GM18861 (cell line): ENCODE measurements around the gene DES.
A peak's percentile ranks its signal among the peaks of the same experiment; 100 is the strongest.
"Not testable (repeated sequence)": the region's sequence is repeated elsewhere in the genome, so short reads cannot be mapped to it uniquely, and the experiment has no call there.

Source experiments
- ATAC-seq: cut with Tn5 transposase; IDR thresholded peaks from one replicate; pipeline ENCODE4 v1.9.1; 2021; ENCODE audit not compliant: unreplicated experiment

Gene DES

GRCh38 chr2:219399716-219400478, 18.3 kb upstream of the DES start:
- ATAC-seq, result no peak

GRCh38 chr2:219400562-219400961, 17.6 kb upstream of the DES start:
- ATAC-seq, result no peak

- no peak for ATAC-seq
Observed at GRCh38 chr2:219401606-219402005, 16.6 kb upstream of the DES start.

- peak; percentile 76 for ATAC-seq
Observed at GRCh38 chr2:219402665-219403515, 15.3 kb upstream of the DES start.

GRCh38 chr2:219403861-219404260, 14.3 kb upstream of the DES start:
- no peak for ATAC-seq

GRCh38 chr2:219404291-219404910, 13.8 kb upstream of the DES start:
- ATAC-seq, result no peak

- no peak for ATAC-seq
Observed at GRCh38 chr2:219404954-219405353, 13.2 kb upstream of the DES start.

GRCh38 chr2:219405451-219405850, 12.7 kb upstream of the DES start:
- no peak for ATAC-seq

GRCh38 chr2:219405958-219406860, 12.0 kb upstream of the DES start:
- no peak for ATAC-seq

GRCh38 chr2:219406861-219407230, 11.3 kb upstream of the DES start:
- no peak for ATAC-seq

- not testable (repeated sequence) for ATAC-seq
Observed at GRCh38 chr2:219407343-219407742, 10.8 kb upstream of the DES start.

GRCh38 chr2:219408204-219408603, 10.0 kb upstream of the DES start:
- no peak for ATAC-seq

GRCh38 chr2:219408631-219409030, 9.5 kb upstream of the DES start:
- ATAC-seq, result no peak

GRCh38 chr2:219409619-219410018, 8.6 kb upstream of the DES start:
- no peak for ATAC-seq

GRCh38 chr2:219410390-219410789, 7.8 kb upstream of the DES start:
- no peak for ATAC-seq

- no peak for ATAC-seq
Observed at GRCh38 chr2:219414857-219415256, 3.3 kb upstream of the DES start.

GRCh38 chr2:219415580-219416234, 2.5 kb upstream of the DES start:
- ATAC-seq, result no peak

GRCh38 chr2:219416235-219416602, 2.0 kb upstream of the DES start:
- no peak for ATAC-seq

GRCh38 chr2:219416938-219417337, 1.2 kb upstream of the DES start:
- no peak for ATAC-seq

- ATAC-seq, result no peak
Observed at GRCh38 chr2:219417374-219417773, 803 bp upstream of the DES start.

GRCh38 chr2:219419012-219419324, 791 bp downstream of the DES start:
- no peak for ATAC-seq
